Measurements from ENCODE around the gene KCNMB3.

DNA sequence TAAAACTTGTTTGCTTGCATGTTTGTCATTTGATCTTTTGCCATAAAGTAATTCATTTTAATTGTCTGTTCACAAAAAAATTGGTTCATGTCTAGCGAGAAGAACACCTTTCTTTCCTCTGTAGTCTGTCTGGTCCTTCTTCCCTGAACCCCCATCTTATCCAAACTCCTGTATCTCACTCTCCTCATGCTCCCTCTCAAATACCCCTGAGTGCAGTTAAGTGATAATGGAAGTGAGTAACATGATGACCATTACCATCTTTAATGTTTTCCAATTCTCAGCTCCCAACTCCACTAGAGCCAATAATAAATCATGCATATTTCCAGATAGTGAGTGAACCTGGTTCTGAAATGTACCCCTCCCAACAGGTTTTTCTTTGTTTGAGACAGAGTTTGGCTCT is 14.2 kb upstream of the KCNMB3 start:
- TF ChIP-seq RFX5 (IDR thresholded peaks at IDR 0.05) (no peak), POLR2A (IDR thresholded peaks at IDR 0.05; ENCODE audit: low read length) (no peak), MYC (IDR thresholded peaks at IDR 0.05; ENCODE audit: borderline replicate concordance, low read length) (no peak), MAFK (IDR thresholded peaks at IDR 0.05; ENCODE audit: partially characterized antibody) (no peak), CHD2 (IDR thresholded peaks at IDR 0.05; ENCODE audit: low read length, partially characterized antibody) (no peak)
- TF ChIP-seq, protein P1, sequence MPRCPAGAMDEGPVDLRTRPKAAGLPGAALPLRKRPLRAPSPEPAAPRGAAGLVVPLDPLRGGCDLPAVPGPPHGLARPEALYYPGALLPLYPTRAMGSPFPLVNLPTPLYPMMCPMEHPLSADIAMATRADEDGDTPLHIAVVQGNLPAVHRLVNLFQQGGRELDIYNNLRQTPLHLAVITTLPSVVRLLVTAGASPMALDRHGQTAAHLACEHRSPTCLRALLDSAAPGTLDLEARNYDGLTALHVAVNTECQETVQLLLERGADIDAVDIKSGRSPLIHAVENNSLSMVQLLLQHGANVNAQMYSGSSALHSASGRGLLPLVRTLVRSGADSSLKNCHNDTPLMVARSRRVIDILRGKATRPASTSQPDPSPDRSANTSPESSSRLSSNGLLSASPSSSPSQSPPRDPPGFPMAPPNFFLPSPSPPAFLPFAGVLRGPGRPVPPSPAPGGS (IDR thresholded peaks at IDR 0.05): no peak
- TF ChIP-seq, protein P2, sequence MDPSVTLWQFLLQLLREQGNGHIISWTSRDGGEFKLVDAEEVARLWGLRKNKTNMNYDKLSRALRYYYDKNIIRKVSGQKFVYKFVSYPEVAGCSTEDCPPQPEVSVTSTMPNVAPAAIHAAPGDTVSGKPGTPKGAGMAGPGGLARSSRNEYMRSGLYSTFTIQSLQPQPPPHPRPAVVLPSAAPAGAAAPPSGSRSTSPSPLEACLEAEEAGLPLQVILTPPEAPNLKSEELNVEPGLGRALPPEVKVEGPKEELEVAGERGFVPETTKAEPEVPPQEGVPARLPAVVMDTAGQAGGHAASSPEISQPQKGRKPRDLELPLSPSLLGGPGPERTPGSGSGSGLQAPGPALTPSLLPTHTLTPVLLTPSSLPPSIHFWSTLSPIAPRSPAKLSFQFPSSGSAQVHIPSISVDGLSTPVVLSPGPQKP (IDR thresholded peaks at IDR 0.05; ENCODE audit: low read depth, low read length): no peak
- TF ChIP-seq, protein P3, sequence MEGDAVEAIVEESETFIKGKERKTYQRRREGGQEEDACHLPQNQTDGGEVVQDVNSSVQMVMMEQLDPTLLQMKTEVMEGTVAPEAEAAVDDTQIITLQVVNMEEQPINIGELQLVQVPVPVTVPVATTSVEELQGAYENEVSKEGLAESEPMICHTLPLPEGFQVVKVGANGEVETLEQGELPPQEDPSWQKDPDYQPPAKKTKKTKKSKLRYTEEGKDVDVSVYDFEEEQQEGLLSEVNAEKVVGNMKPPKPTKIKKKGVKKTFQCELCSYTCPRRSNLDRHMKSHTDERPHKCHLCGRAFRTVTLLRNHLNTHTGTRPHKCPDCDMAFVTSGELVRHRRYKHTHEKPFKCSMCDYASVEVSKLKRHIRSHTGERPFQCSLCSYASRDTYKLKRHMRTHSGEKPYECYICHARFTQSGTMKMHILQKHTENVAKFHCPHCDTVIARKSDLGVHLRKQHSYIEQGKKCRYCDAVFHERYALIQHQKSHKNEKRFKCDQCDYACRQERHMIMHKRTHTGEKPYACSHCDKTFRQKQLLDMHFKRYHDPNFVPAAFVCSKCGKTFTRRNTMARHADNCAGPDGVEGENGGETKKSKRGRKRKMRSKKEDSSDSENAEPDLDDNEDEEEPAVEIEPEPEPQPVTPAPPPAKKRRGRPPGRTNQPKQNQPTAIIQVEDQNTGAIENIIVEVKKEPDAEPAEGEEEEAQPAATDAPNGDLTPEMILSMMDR (IDR thresholded peaks at IDR 0.05): no peak

Data from A549 (cell line).